GM12891 (cell line): Measurements from ENCODE around the gene CCDC32.

Source experiments
- DNase-seq: peaks from one replicate; pipeline ENCODE4 v3.0.0; 2011; ENCODE audit warnings: low spot score; ENCODE audit not compliant: insufficient read length
- FAIRE-seq: peaks from 2 replicates; lab custom pipeline; 2011; peaks lifted over from hg19 to GRCh38; lab: Jason Lieb, UNC
- PAX5 ChIP-seq: IDR thresholded peaks from 2 replicates; pipeline ENCODE4 v1.6.1; 2011; ENCODE audit warnings: low read length, moderate library complexity, mild to moderate bottlenecking; ENCODE audit not compliant: insufficient read depth, severe bottlenecking
- POLR2A ChIP-seq: IDR thresholded peaks from 2 replicates; pipeline ENCODE4 v1.6.1; 2011; ENCODE audit warnings: low read depth, low read length, control low read depth
- POLR2AphosphoS5 ChIP-seq: IDR thresholded peaks from 2 replicates; pipeline ENCODE4 v1.6.1; 2011; ENCODE audit warnings: low read depth, low read length, control low read depth
- POU2F2 ChIP-seq: IDR thresholded peaks from 2 replicates; pipeline ENCODE4 v1.6.1; 2011; ENCODE audit warnings: low read depth, mild to moderate bottlenecking, control low read depth, low read length, moderate library complexity
- SPI1 ChIP-seq: IDR thresholded peaks from 2 replicates; pipeline ENCODE4 v1.6.1; 2011; ENCODE audit warnings: low read depth, low read length, control low read depth
- TAF1 ChIP-seq: IDR thresholded peaks from 2 replicates; pipeline ENCODE4 v1.6.1; 2011; ENCODE audit warnings: low read depth, low read length, control low read depth

CCDC32 gene

GRCh38 chr15:40575113-40575512 lies 10.3 kb upstream of the CCDC32 start:
- no peak for TF ChIP-seq POLR2AphosphoS5
- no peak for TF ChIP-seq TAF1
- no peak for TF ChIP-seq PAX5
- TF ChIP-seq POLR2A, result no peak
- no peak for TF ChIP-seq POU2F2
- TF ChIP-seq SPI1, result no peak
- DNase-seq, result no peak
- FAIRE-seq, result no peak

- FAIRE-seq (peak; percentile 92), DNase-seq (peak; percentile 91)
- peak; percentile 85 for TF ChIP-seq POLR2AphosphoS5
- TF ChIP-seq PAX5, result no peak
- peak; percentile 81 for TF ChIP-seq POLR2A
- peak; percentile 59; the same call in 1 of the 2 replicates for TF ChIP-seq TAF1
- TF ChIP-seq SPI1, result no peak
- peak; percentile 72 for TF ChIP-seq POU2F2
Observed at GRCh38 chr15:40569129-40569953, 4.5 kb upstream of the CCDC32 start, which contains the start of gene RPUSD2. RPUSD2 (plus strand) TSS chr15:40569299; CDS start chr15:40569338, 39 bp downstream.

GRCh38 chr15:40567111-40567510 lies 2.3 kb upstream of the CCDC32 start:
- no peak for FAIRE-seq
- TF ChIP-seq POU2F2 (no peak), POLR2AphosphoS5 (no peak), PAX5 (no peak), POLR2A (no peak)
- DNase-seq, result no peak

- DNase-seq (no peak), FAIRE-seq (no peak)
- TF ChIP-seq POLR2A, result no peak
- TF ChIP-seq TAF1, result no peak
- no peak for TF ChIP-seq SPI1
- no peak for TF ChIP-seq PAX5
- no peak for TF ChIP-seq POU2F2
- no peak for TF ChIP-seq POLR2AphosphoS5
Observed at GRCh38 chr15:40565333-40566238, 744 bp upstream of the CCDC32 start.

- TF ChIP-seq SPI1 (no peak), POU2F2 (no peak), TAF1 (no peak), POLR2AphosphoS5 (no peak), PAX5 (no peak), POLR2A (no peak)
- DNase-seq (no peak), FAIRE-seq (no peak)
Observed at GRCh38 chr15:40563426-40563825, 1.4 kb downstream of the CCDC32 start.

GRCh38 chr15:40562691-40563090 lies 2.2 kb downstream of the CCDC32 start:
- DNase-seq (no peak), FAIRE-seq (no peak)
- TF ChIP-seq TAF1, result no peak
- TF ChIP-seq PAX5, result no peak
- no peak for TF ChIP-seq SPI1
- TF ChIP-seq POLR2AphosphoS5, result no peak
- TF ChIP-seq POU2F2, result no peak
- no peak for TF ChIP-seq POLR2A

GRCh38 chr15:40558952-40559742 lies 5.7 kb downstream of the CCDC32 start:
- TF ChIP-seq PAX5 (no peak), TAF1 (no peak), SPI1 (no peak)
- DNase-seq, result no peak
- FAIRE-seq, result peak; percentile 69

GRCh38 chr15:40555876-40556275 lies 9.0 kb downstream of the CCDC32 start:
- TF ChIP-seq SPI1 (no peak), POU2F2 (no peak), POLR2AphosphoS5 (no peak), POLR2A (no peak), PAX5 (no peak), TAF1 (no peak)
- FAIRE-seq (no peak), DNase-seq (no peak)

GRCh38 chr15:40554161-40554525 lies 10.7 kb downstream of the CCDC32 start:
- DNase-seq, result no peak
- FAIRE-seq, result no peak
- TF ChIP-seq PAX5 (no peak), TAF1 (no peak), POU2F2 (no peak), POLR2AphosphoS5 (no peak), POLR2A (no peak), SPI1 (no peak)
